GM18907 (cell line): Measurements from ENCODE around the gene NEURL3.
A peak's percentile ranks its signal among the peaks of the same experiment; 100 is the strongest.

Experiments used
- ATAC-seq: cut with Tn5 transposase; IDR thresholded peaks from one replicate; pipeline ENCODE4 v1.9.1; 2021; ENCODE audit warnings: mild to moderate bottlenecking, moderate library complexity; ENCODE audit not compliant: unreplicated experiment

Gene NEURL3

DNA sequence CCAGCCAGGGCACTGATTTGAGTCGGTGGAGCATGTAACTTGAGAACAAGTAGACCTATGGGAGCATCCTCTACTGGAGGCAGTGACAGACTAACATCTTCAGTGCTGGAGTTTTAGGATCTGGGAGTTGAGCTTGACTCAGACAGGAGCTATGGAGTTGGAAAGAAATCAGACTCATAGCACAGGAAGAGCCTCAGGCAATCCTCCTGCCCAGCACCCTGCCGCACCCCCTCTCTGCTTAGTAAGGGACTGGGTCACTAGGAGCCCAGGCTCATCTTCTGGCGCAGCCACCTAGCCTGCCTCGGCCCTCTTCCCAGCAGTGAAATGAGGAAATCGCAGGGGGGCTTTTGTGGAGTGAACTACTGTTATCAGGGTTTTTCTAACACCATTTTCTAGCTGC is 35.0 kb upstream of the NEURL3 start:
- ATAC-seq = no peak

- ATAC-seq = no peak
These were observed 34.2 kb upstream of the NEURL3 start for GRCh38 chr2:96539215-96539920.

DNA sequence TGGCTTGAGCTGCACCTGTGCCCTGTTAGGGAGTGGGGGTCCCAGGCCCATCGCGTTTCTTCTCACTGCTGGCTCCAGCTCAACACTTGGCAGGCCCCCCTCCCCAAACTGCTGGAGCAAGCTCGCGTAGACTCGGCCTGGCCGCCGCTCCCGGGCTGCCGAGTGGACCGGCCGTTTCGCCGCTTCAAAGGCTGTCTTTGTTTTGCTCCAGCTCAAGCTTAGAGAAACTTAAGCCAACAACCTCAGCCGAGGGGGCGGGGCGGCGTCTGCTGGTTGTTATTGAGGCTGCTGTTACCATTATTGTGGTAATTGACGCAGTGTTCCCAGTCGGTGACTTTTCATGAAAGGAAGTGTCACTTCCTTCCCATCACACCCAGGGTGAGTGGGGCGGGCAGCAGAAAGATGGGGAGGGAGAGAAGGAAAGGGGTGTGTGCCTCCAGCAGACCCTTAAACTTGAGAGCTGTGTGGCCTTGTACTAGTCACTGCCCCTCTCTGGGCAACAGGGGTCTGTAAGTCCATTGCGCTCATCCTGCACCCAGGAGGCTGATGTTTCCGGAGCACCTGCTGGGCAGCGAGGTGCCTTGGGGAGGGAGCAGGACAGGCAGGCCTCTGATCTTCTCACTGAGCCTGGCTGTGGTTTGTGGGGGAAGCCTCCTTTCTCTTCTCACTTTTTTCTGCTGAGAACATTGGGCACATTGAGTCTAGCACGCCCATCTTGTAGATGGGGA is 33.5 kb upstream of the NEURL3 start:
- no peak for ATAC-seq

DNA sequence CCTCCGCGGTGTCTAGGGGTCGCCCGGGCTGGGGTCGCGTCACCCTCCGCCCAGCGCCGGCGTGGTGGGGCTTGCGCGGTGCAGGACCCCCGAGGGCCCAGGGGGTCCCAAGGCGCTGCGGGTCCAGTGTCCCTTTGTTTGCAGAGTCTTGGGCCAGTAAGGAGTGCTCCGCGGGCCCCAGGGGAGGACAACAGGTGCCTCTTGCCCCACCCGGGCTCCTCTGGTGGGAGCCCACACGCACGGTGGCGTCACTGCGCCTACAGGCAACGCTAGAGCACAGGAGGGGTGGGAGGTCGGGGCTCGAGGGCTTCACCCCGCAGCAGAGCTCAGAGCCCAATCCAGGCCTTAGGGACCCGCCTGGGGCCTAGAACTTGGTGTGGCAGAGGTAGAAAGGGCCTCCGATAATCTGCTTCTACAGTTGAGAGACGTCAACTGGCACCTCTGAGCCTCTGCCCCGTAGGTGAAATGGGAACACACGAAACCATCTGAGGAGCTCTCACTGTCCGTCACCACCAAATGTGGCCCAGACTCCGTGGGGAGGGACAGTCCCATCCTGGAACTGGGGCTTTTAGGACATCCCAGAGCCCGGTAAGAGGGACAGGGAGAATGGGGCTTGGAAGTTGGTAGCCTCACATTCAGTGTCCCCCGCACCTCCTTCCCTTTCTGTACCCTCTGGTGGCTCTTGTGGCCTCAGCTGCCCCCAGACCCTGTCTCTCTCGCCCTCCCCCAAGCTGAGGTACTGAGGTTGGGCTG is 32.8 kb upstream of the NEURL3 start:
- peak; percentile 2 for ATAC-seq

- ATAC-seq = peak; percentile 60
These were observed 32.0 kb upstream of the NEURL3 start for GRCh38 chr2:96537066-96537733.

GRCh38 chr2:96536445-96537065 is 31.4 kb upstream of the NEURL3 start, which contains the start of gene ARID5A:
TSS of gene ARID5A (plus strand) at chr2:96536752. CDS start at chr2:96536827, 75 bp downstream.
- ATAC-seq = peak; percentile 55

- ATAC-seq = no peak
These were observed 30.2 kb upstream of the NEURL3 start for GRCh38 chr2:96535331-96535730.

- no peak for ATAC-seq
These were observed 29.6 kb upstream of the NEURL3 start for GRCh38 chr2:96534701-96535181.

- ATAC-seq = no peak
These were observed 29.0 kb upstream of the NEURL3 start for GRCh38 chr2:96534141-96534540.

DNA sequence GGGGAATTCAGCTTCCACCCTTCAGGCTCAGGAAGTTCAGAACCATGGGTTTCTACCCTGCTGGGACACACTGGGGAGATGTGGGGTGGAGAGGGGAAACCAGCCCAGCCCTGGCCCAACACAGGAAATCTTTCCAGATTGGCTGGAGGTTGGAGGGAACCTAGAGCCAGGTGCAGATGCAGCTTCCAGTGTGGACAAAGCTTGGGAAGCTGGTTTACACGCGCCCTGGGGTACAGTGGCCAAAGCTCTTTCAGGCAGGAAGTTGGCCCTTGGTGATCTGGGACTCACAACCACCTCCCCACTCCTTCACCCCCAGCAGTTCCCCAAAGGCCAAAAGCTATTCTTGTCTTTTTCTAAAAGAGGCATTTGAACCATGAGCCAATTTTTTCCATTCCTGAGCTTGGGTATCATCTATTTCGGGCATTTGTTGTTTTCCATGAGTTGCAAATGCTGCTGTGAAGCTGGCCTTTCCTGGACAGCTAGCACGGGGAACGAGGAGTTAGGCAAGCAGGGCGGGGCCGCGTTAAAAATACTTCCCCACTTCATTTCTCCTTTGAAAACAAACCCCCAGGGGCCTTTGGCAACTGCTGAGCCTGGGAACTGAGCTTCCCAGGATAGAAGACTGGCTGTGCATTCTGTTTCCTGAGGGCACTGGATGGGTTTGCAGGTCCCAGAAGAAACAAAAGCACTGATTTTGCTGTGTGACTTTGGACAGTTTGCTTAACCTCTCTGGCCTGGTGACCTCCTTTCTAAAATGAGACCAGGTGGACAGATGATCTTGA is 28.3 kb upstream of the NEURL3 start:
- no peak for ATAC-seq

DNA sequence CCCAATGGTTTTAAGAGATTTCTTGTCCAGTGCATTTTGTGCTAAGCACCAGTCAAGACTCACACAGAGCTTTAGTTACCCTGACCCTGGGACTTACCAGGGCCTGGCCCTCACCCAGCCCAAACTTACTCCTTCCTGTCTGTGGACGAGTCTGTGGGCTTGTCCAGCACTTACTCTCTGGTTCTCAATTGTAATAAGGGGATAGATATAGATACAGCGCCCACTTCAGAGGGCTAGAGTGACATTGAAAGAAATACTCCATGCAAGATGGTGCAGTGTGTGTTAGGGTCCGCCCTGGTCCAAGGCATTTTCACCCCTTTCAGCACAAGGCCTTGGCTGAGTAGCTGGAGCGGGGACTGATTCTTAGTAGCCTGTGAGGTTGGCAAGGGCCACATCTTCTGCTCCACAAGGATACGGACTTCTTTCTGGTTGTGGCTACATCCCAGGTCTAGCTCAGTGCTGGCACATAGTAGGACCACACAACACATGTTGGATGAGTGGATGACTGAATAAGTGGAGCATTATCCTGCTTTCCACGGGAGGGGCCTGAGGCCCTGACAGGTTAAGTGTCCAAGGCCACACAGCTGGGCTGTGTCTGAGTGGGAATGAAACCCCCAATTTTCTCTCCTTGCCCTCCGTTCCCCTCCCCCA is 27.6 kb upstream of the NEURL3 start:
- ATAC-seq = no peak

GRCh38 chr2:96531872-96532505 is 26.8 kb upstream of the NEURL3 start:
- ATAC-seq = peak; percentile 23

GRCh38 chr2:96531366-96531765 is 26.2 kb upstream of the NEURL3 start:
- no peak for ATAC-seq

DNA sequence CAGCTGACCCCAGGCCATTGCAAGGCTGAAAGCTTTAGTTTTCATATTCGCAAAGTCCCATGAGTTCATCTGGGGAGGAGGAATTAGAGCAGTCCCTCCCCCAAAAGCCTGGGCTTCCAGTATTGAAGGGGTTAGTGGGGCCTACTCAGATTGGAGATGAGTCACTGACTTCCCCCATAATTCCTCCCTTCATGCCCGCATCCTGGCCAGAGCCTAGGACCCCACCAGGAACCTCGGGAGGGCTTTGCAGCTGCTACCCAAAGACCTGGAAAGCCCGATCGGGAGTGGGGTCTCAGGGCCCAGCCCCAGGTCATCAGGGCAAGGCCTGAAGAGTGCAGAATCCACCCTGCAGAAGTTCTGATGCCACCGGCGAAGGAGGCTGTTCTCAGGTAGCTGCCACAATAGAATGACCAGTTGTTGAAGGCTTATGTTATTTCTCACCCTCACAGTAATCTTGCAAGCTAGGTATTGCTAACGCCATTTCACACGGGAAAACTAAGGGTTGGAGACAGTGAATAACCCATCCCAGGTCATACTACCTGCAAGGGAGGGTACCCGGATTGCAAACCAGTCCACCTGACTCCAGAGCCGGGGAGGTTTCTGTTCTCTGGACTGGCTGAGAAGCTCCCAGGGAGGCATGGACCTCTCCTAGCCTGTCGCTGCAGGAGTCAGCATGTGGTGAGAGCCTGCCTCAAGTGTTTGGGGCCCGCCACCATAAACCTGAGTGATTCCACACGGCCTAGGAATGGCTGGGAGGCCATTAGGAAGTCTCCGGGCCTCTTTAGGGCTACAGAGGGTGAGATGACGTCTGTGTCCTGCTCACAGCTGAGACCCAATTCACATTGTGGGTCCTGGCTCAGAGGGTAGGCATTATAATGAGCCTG is 25.6 kb upstream of the NEURL3 start:
- no peak for ATAC-seq

DNA sequence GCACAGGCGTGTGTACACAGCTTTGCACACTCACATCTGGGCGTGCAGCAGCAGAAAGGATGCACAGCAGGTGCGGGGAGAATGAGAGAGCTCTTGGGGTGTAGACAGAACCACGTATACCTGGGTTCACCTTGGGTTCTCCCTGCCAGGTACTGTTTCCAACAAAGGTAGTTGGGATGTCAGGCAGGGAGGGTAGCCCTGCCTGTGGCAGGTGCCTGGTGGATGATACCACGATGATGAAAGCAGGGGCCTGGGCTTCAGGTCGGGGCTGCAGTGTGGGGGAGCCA is 24.9 kb upstream of the NEURL3 start:
- ATAC-seq = no peak

DNA sequence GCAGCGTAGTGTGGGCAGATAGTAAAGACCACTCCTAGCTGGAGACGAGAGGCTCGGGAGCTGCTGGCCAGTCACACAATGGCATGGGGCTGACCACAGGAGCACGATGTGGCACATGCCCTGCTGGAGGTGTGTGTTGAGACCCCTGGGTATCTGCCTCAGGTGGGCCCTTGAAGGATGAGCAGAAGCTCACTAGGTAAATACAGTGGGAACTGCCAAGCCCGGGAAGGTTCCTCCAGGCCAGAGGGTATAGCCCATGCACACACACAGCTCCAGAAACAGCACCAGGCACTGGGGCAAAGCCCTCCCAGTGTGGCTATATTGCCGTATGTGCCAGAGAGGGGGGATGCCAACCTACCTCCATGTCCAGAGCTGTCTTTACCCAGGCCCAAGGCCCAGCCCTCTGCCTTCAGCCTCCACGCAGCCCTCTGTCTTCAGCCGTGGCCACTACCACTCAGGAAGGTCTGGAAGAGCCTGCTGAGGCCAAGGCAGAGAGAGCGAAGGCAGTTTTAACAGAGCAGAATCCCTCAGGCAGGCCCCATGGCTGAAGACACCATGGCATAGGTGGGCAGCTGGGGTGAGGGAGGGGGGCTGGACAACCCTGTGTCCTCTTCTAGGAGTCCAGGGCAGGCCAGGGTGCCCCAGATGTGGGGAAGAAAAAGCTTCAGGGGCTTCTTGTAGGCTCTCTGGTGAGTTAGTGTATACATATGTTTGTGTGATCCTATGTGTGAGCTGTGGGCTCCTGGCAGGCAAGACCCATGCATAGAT is 24.4 kb upstream of the NEURL3 start:
- no peak for ATAC-seq

DNA sequence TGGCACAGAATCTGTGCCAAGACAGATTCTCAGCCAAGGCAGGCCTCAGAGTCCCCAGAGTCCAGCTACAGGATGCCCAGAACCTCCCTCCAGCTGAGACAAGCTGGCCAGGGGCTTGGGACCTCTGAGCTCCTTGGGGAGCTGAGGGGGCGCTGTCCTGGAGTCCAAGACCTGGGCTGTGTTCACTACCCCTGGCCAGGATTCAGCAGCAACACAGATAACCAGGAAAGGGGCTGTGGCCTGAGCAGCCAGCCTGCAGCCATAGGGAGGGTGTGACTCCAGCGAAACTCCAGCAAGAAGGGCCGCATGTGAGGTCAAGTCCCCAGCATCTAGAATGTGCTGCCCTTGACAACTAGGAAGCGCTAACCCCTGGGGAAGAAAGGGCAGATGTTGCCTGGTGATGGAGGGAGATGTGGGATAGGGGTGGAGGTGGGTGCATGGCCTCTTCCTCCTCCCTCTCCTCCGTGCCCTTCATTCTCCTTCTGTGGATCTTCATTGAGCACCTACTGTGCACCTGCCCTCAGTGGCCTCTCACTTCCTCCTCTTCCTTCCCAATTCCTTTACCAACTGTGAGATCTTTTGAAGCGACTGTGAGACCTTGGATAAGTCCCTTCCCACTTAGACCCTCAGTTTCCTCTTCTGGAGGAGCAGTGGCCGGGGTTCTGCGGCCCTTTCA is 23.7 kb upstream of the NEURL3 start:
- ATAC-seq = no peak
